Keratinocyte (primary cell): Measurements from ENCODE around the gene TUBB6. TPM values are rescaled to one million over a fixed set of nuclear protein-coding genes. Genes with fewer than 3 reads are reported as not detected.

ENCODE experiments used
- DNase-seq: peaks from one replicate; pipeline ENCODE4 v3.0.0-alpha.2; 2011; ENCODE audit warnings: low read depth, missing footprints, low spot score
- FAIRE-seq: peaks from 2 replicates; lab custom pipeline; 2011; peaks lifted over from hg19 to GRCh38; lab: Jason Lieb, UNC
- H2AFZ ChIP-seq: 2 replicates; pipeline ENCODE4 v1.6.0; 2012; ENCODE audit warnings: low read length, control low read depth, inconsistent platforms; ENCODE audit not compliant: control insufficient read depth
- H3K27ac ChIP-seq: 2 replicates; pipeline ENCODE4 v1.5.1; 2011; ENCODE audit warnings: low read length; ENCODE audit not compliant: control insufficient read depth, insufficient read depth
- H3K27me3 ChIP-seq: 3 replicates; pipeline ENCODE4 v1.6.0; 2011; ENCODE audit warnings: low read length; ENCODE audit not compliant: control insufficient read depth, insufficient read depth; ENCODE audit errors: extremely low read depth
- H3K36me3 ChIP-seq, 2 experiments: 2 replicates in 1 of 2; 3 replicates in 1 of 2; pipeline ENCODE4 v1.5.1; 2011; ENCODE audit warnings: low read length in 2 of 2, mild to moderate bottlenecking in 1 of 2; ENCODE audit not compliant: control insufficient read depth in 2 of 2, insufficient read depth in 2 of 2; ENCODE audit errors: extremely low read depth in 1 of 2
- H3K4me1 ChIP-seq: 3 replicates; pipeline ENCODE4 v1.5.1; 2011; ENCODE audit warnings: low read length; ENCODE audit not compliant: control insufficient read depth, insufficient read depth; ENCODE audit errors: extremely low read depth
- H3K4me2 ChIP-seq: 3 replicates; pipeline ENCODE4 v1.6.0; 2011; ENCODE audit warnings: low read depth, low read length; ENCODE audit not compliant: control insufficient read depth, insufficient read depth; ENCODE audit errors: extremely low read depth
- H3K4me3 ChIP-seq, 3 experiments: fragments of 200-600 bp in 1 of 3; sonication (generic) in 1 of 3; 2 replicates in 2 of 3; 3 replicates in 1 of 3; pipeline ENCODE4 v1.5.1; 2011 to 2016; ENCODE audit warnings: low read length in 3 of 3, mild to moderate bottlenecking in 3 of 3, control low read depth in 2 of 3, inconsistent platforms in 1 of 3, low read depth in 1 of 3, mixed read lengths in 1 of 3, mixed run types in 1 of 3, moderate library complexity in 1 of 3; ENCODE audit not compliant: control insufficient read depth in 2 of 3, insufficient read depth in 2 of 3; ENCODE audit errors: extremely low read depth in 1 of 3
- H3K79me2 ChIP-seq: 2 replicates; pipeline ENCODE4 v1.6.0; 2012; ENCODE audit warnings: low read length; ENCODE audit not compliant: control insufficient read depth, insufficient read depth
- H3K9ac ChIP-seq: 3 replicates; pipeline ENCODE4 v1.6.0; 2011; ENCODE audit warnings: low read length; ENCODE audit not compliant: control insufficient read depth, insufficient read depth; ENCODE audit errors: extremely low read depth
- H3K9me1 ChIP-seq: 3 replicates; pipeline ENCODE4 v1.6.0; 2011; ENCODE audit warnings: low read length; ENCODE audit not compliant: control insufficient read depth, insufficient read depth; ENCODE audit errors: extremely low read depth
- H3K9me3 ChIP-seq: 2 replicates; pipeline ENCODE4 v1.5.1; 2012; ENCODE audit warnings: low read depth, low read length; ENCODE audit not compliant: control insufficient read depth
- H4K20me1 ChIP-seq: 3 replicates; pipeline ENCODE4 v1.6.0; 2011; ENCODE audit warnings: low read length; ENCODE audit not compliant: control insufficient read depth, insufficient read depth; ENCODE audit errors: extremely low read depth
- EZH2 ChIP-seq: IDR thresholded peaks from one replicate; pipeline ENCODE4 v1.6.1; 2012; ENCODE audit warnings: inconsistent platforms, mild to moderate bottlenecking, low read length, moderate library complexity
- dilution Hi-C: fragments of 300-500 bp; cut with MboI; formaldehyde crosslinking; loops from one replicate; pipeline ENCODE4 v1.7.0; 2020; ENCODE audit warnings: low sequenced_read_pairs; ENCODE audit not compliant: extremely low pct_ligation_motif_present
- polyA plus RNA-seq, 5 experiments: library from polyadenylated mRNA; depleted of rRNA in 3 of 5; stranded (reverse) in 3 of 5; stranded (forward) in 1 of 5; unstranded in 1 of 5; fragments of >200 nt; gene quantifications; 1 replicate in 1 of 5; 2 replicates in 3 of 5; 3 replicates in 1 of 5; pipeline versions ENCODE4 v1.2.1 to v1.2.3, GENCODE V29; 2011 to 2012; ENCODE audit warnings: missing spikeins in 2 of 5, low read depth in 1 of 5, low replicate concordance in 1 of 5
- TF ChIP-seq, protein P1 (sequence below), 3 experiments: IDR thresholded peaks in 1 of 3; conservative IDR thresholded peaks in 1 of 3; optimal IDR thresholded peaks in 1 of 3; 2 replicates in 2 of 3; 3 replicates in 1 of 3; pipeline versions ENCODE3 to v1.5.1; 2011; ENCODE audit warnings: low read length in 3 of 3, mild to moderate bottlenecking in 3 of 3, moderate library complexity in 2 of 3, control low read depth in 1 of 3, inconsistent platforms in 1 of 3; ENCODE audit not compliant: insufficient read depth in 2 of 3; ENCODE audit errors: extremely low read depth in 1 of 3

The TUBB6 gene
- polyA plus RNA-seq, 1 donor (not counting 4 experiments of a cell fraction or from before 2014, with no cell fraction given) = 479 TPM

DNA sequence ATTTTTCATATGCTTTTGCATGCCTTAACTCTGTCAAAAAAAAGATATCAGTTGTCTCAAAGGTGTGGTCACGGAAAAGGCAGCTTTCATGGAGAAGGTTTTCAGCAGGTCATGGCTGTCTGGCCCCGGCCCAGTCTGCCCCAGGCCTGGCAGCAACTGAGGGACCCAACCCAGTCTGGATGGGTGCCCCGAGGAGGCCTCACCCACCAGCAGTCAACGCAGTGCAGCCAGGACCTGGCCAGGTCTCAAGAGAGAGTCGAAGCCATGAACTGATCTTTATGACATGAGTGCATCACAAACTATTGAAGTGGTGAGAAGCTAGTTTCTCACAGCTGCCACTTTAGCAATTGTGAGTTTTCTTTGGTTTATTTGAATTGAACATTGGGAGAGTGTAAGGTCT lies 7.9 kb downstream of the TUBB6 start:
- DNase-seq = no peak
- H3K9me1 ChIP-seq = no peaks in the 10 kb centered on the region
- no peak overlapping the region for H2AFZ ChIP-seq
- H4K20me1 ChIP-seq = peaks cover 12% of the 10 kb centered on the region
- no peaks in the 10 kb centered on the region for H3K9me3 ChIP-seq
- dilution Hi-C loops = no loop called here
- peak overlapping the region; percentile 55 for H3K9ac ChIP-seq
- H3K4me3 ChIP-seq = peak overlapping the region in 1 of 3 experiments; percentile 51
- peaks cover 91% of the 10 kb centered on the region for H3K79me2 ChIP-seq
- peak overlapping the region; percentile 62 for H3K4me2 ChIP-seq
- H3K4me1 ChIP-seq = peaks cover 37% of the 10 kb centered on the region
- TF ChIP-seq, protein P1, sequence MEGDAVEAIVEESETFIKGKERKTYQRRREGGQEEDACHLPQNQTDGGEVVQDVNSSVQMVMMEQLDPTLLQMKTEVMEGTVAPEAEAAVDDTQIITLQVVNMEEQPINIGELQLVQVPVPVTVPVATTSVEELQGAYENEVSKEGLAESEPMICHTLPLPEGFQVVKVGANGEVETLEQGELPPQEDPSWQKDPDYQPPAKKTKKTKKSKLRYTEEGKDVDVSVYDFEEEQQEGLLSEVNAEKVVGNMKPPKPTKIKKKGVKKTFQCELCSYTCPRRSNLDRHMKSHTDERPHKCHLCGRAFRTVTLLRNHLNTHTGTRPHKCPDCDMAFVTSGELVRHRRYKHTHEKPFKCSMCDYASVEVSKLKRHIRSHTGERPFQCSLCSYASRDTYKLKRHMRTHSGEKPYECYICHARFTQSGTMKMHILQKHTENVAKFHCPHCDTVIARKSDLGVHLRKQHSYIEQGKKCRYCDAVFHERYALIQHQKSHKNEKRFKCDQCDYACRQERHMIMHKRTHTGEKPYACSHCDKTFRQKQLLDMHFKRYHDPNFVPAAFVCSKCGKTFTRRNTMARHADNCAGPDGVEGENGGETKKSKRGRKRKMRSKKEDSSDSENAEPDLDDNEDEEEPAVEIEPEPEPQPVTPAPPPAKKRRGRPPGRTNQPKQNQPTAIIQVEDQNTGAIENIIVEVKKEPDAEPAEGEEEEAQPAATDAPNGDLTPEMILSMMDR (optimal IDR thresholded peaks at IDR 0.05 in 1 of 3, IDR thresholded peaks at IDR 0.05 in 1 of 3, conservative IDR thresholded peaks at IDR 0.05 in 1 of 3; ENCODE audit: extremely low read depth in 1 of 3, insufficient read depth in 2 of 3, low read length in 3 of 3) = no peak
- no peak for TF ChIP-seq EZH2
- H3K27ac ChIP-seq = peak overlapping the region; percentile 55
- no peak for FAIRE-seq
- peaks cover 34 to 66% of the 10 kb centered on the region in 2 experiments for H3K36me3 ChIP-seq
- H3K27me3 ChIP-seq = no peaks in the 10 kb centered on the region

DNA sequence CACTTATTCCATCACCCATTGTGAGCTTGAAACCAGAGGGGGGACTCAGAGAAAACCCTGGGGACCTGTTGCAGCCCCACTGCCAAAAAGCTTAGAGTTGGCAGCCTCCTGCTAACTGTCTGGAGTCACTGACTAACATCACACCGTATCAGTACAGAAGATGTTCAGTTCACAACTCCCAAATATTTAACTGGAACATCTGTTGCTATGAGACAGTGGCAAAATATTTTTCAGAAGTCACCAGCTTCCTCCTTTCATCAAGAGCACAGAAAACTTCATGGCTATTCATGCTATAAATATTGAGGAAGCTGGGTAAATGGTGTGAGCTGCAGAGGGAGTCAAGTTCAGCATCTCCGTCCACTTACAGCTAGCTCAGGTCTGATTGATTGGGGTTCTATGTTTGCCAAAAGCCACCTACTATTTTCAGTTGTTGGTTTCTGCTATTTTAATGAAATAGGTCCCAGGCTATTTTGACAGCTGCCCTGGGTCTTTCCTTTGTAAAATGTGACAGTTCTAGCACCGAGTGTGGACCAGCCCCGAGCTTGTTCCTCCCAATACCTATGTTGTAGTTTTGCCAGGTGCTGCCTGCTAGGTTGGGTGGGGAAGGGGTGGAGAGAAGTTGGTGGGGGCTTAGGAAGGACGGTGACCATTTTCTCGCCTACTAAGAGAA lies 9.8 kb downstream of the TUBB6 start:
- Histone ChIP-seq H3K4me3 (no peak overlapping the region), H3K79me2 (peaks cover 87% of the 10 kb centered on the region), H3K4me2 (peak overlapping the region; percentile 24), H3K9ac (no peak overlapping the region), H3K4me1 (peaks cover 36% of the 10 kb centered on the region), H3K27ac (peak overlapping the region; percentile 37), H4K20me1 (peaks cover 15% of the 10 kb centered on the region), H3K27me3 (no peaks in the 10 kb centered on the region), H3K9me3 (no peaks in the 10 kb centered on the region), H2AFZ (no peak overlapping the region), H3K9me1 (no peaks in the 10 kb centered on the region), H3K36me3 (peaks cover 39 to 56% of the 10 kb centered on the region in 2 experiments)
- DNase-seq (no peak), FAIRE-seq (no peak)
- dilution Hi-C loops = no loop called here
- TF ChIP-seq, protein P1 (optimal IDR thresholded peaks at IDR 0.05 in 1 of 3, IDR thresholded peaks at IDR 0.05 in 1 of 3, conservative IDR thresholded peaks at IDR 0.05 in 1 of 3; ENCODE audit: extremely low read depth in 1 of 3, insufficient read depth in 2 of 3, low read length in 3 of 3) = no peak
- no peak for TF ChIP-seq EZH2
